H9 (cell line): ENCODE measurements around the gene VPS33A. TPM values are rescaled to one million over a fixed set of nuclear protein-coding genes. Genes with fewer than 3 reads are reported as not detected.

ENCODE experiments used
- DNase-seq: peaks from one replicate; pipeline ENCODE4 v3.0.0-alpha.2; 2017
- H2AFZ ChIP-seq: one replicate; pipeline ENCODE4 v1.6.1; 2013; ENCODE audit warnings: mild to moderate bottlenecking, low read length, control low read depth, moderate library complexity
- H2AK5ac ChIP-seq: 2 replicates; pipeline ENCODE4 v1.6.1; 2013; ENCODE audit warnings: low read length, control low read depth, mixed read lengths; ENCODE audit not compliant: insufficient read length
- H2BK120ac ChIP-seq: one replicate; pipeline ENCODE4 v1.6.1; 2013; ENCODE audit warnings: low read depth, mild to moderate bottlenecking, low read length, control low read depth, inconsistent platforms; ENCODE audit not compliant: poor library complexity, severe bottlenecking
- H2BK12ac ChIP-seq: 2 replicates; pipeline ENCODE4 v1.6.1; 2013; ENCODE audit warnings: low read length, control low read depth, mixed read lengths, low read depth; ENCODE audit not compliant: insufficient read length
- H2BK15ac ChIP-seq: 2 replicates; pipeline ENCODE4 v1.6.1; 2013; ENCODE audit warnings: low read depth, low read length, control low read depth
- H2BK20ac ChIP-seq: one replicate; pipeline ENCODE4 v1.6.1; 2013; ENCODE audit warnings: low read depth, mild to moderate bottlenecking, low read length, control low read depth, inconsistent platforms; ENCODE audit not compliant: poor library complexity, severe bottlenecking
- H2BK5ac ChIP-seq: 2 replicates; pipeline ENCODE4 v1.6.1; 2013; ENCODE audit warnings: low read length, control low read depth, mixed read lengths; ENCODE audit not compliant: insufficient read length
- H3K14ac ChIP-seq: 2 replicates; pipeline ENCODE4 v1.6.1; 2013; ENCODE audit warnings: low read length, control low read depth; ENCODE audit not compliant: insufficient read depth
- H3K18ac ChIP-seq: 2 replicates; pipeline ENCODE4 v1.6.1; 2013; ENCODE audit warnings: low read depth, mild to moderate bottlenecking, mixed read lengths, low read length, control low read depth; ENCODE audit not compliant: insufficient read length
- H3K23ac ChIP-seq: 2 replicates; pipeline ENCODE4 v1.6.1; 2013; ENCODE audit warnings: low read length, control low read depth, mixed read lengths, low read depth; ENCODE audit not compliant: insufficient read length
- H3K23me2 ChIP-seq: 2 replicates; pipeline ENCODE4 v1.6.1; 2013; ENCODE audit warnings: low read depth, mild to moderate bottlenecking, mixed read lengths, low read length, control low read depth; ENCODE audit not compliant: insufficient read length, poor library complexity, severe bottlenecking
- H3K27ac ChIP-seq: 2 replicates; pipeline ENCODE4 v1.5.1; 2013; ENCODE audit warnings: low read length, control low read depth, mixed read lengths, low read depth; ENCODE audit not compliant: insufficient read length
- H3K27me3 ChIP-seq: 2 replicates; pipeline ENCODE4 v1.6.1; 2013; ENCODE audit warnings: low read length, control low read depth, inconsistent platforms; ENCODE audit not compliant: insufficient read depth
- H3K4ac ChIP-seq: 2 replicates; pipeline ENCODE4 v1.6.1; 2013; ENCODE audit warnings: low read depth, mild to moderate bottlenecking, control low read depth, inconsistent platforms, low read length, moderate library complexity
- H3K4me1 ChIP-seq: 2 replicates; pipeline ENCODE4 v1.6.1; 2013; ENCODE audit warnings: low read length, control low read depth, inconsistent platforms; ENCODE audit not compliant: insufficient read depth
- H3K4me2 ChIP-seq: 2 replicates; pipeline ENCODE4 v1.6.1; 2013; ENCODE audit warnings: low read length, control low read depth, mixed read lengths; ENCODE audit not compliant: insufficient read length, insufficient read depth
- H3K56ac ChIP-seq: 2 replicates; pipeline ENCODE4 v1.6.1; 2013; ENCODE audit warnings: low read depth, mild to moderate bottlenecking, mixed read lengths, low read length, control low read depth; ENCODE audit not compliant: insufficient read length
- H3K79me1 ChIP-seq: 2 replicates; pipeline ENCODE4 v1.6.1; 2013; ENCODE audit warnings: low read depth, mild to moderate bottlenecking, moderate library complexity, low read length, control low read depth, inconsistent platforms; ENCODE audit not compliant: insufficient read depth, poor library complexity, severe bottlenecking
- H3K79me2 ChIP-seq: 2 replicates; pipeline ENCODE4 v1.6.1; 2013; ENCODE audit warnings: low read length, control low read depth, inconsistent platforms; ENCODE audit not compliant: insufficient read depth
- H3K9ac ChIP-seq: 2 replicates; pipeline ENCODE4 v1.6.1; 2013; ENCODE audit warnings: low read length, control low read depth, mixed read lengths; ENCODE audit not compliant: insufficient read length; ENCODE audit errors: extremely low read depth
- H3K9me3 ChIP-seq: one replicate; pipeline ENCODE4 v1.6.1; 2013; ENCODE audit warnings: low read depth, low read length, inconsistent platforms; ENCODE audit not compliant: control insufficient read depth
- H3T11ph ChIP-seq: one replicate; pipeline ENCODE4 v1.6.1; 2013; ENCODE audit warnings: mild to moderate bottlenecking, low read length, control low read depth, inconsistent platforms
- H4K20me1 ChIP-seq: one replicate; pipeline ENCODE4 v1.6.1; 2013; ENCODE audit not compliant: control insufficient read depth, insufficient read length, insufficient read depth
- H4K5ac ChIP-seq: 2 replicates; pipeline ENCODE4 v1.6.1; 2013; ENCODE audit warnings: low read depth, mild to moderate bottlenecking, mixed read lengths, low read length, control low read depth; ENCODE audit not compliant: insufficient read length
- H4K8ac ChIP-seq: replicated peaks from 2 replicates; pipeline ENCODE4 v1.6.1; 2013; ENCODE audit warnings: low read length, control low read depth, mixed read lengths, low read depth; ENCODE audit not compliant: insufficient read length
- H4K91ac ChIP-seq: 2 replicates; pipeline ENCODE4 v1.6.1; 2013; ENCODE audit warnings: low read depth, mild to moderate bottlenecking, moderate library complexity, mixed read lengths, low read length, control low read depth; ENCODE audit not compliant: insufficient read length
- H3K27ac Mint-ChIP-seq, 3 experiments: 2 replicates in 2 of 3; 3 replicates in 1 of 3; pipeline ENCODE4 v1.8.0; 2020 to 2021; ENCODE audit warnings: mixed read lengths in 3 of 3, mild to moderate bottlenecking in 1 of 3, moderate library complexity in 1 of 3
- H3K27me3 Mint-ChIP-seq: 2 replicates; pipeline ENCODE4 v1.8.0; 2021; ENCODE audit warnings: low read depth, mild to moderate bottlenecking, moderate library complexity, mixed read lengths
- H3K36me3 Mint-ChIP-seq, 3 experiments: 2 replicates in 2 of 3; 3 replicates in 1 of 3; pipeline ENCODE4 v1.8.0; 2020 to 2021; ENCODE audit warnings: low read depth in 3 of 3, mixed read lengths in 3 of 3; ENCODE audit not compliant: insufficient read depth in 1 of 3
- H3K4me1 Mint-ChIP-seq, 2 experiments: 2 replicates each; pipeline ENCODE4 v1.8.0; 2020; ENCODE audit warnings: mixed read lengths in 2 of 2
- H3K4me3 Mint-ChIP-seq, 2 experiments: 2 replicates in 1 of 2; 3 replicates in 1 of 2; pipeline ENCODE4 v1.8.0; 2020 to 2021; ENCODE audit warnings: mild to moderate bottlenecking in 2 of 2, mixed read lengths in 2 of 2, moderate library complexity in 1 of 2
- H3K9me3 Mint-ChIP-seq, 2 experiments: 2 replicates in 1 of 2; 3 replicates in 1 of 2; pipeline ENCODE4 v1.8.0; 2020; ENCODE audit warnings: mild to moderate bottlenecking in 2 of 2, mixed read lengths in 2 of 2, moderate library complexity in 1 of 2
- WGBS: extraction: QIAGEN DNeasy Blood & Tissue Kit; methylation state at CpG from one replicate; pipeline ENCODE4 v1.1.7; 2013; ENCODE audit warnings: missing lambda C conversion rate, low lambda C conversion rate, mixed read lengths; ENCODE audit not compliant: insufficient read length; ENCODE audit errors: extremely low coverage; 5-methylcytosine and 5-hydroxymethylcytosine counted together
- total RNA-seq: library from RNA; stranded (reverse); gene quantifications from 2 replicates; pipeline ENCODE4 v1.2.1, GENCODE V29; 2021
- TF ChIP-seq, protein P1 (sequence below): fragments of 200-600 bp; sonication (generic); conservative IDR thresholded peaks from 3 replicates; pipeline ENCODE4 v1.8.0; 2021; ENCODE audit warnings: antibody characterized with exemption, mild to moderate bottlenecking

The VPS33A gene
- total RNA-seq, 1 experiment from 2014 or later: 45.9 TPM

- no CpG with 5 or more reads among the region's 11 CpGs for WGBS
- DNase-seq: no peak
- H3K4ac ChIP-seq: no peak overlapping the region
- H3K23ac ChIP-seq: no peak overlapping the region
- no peaks in the 10 kb centered on the region; a peak in 1 of 7 replicates for H3K36me3 Mint-ChIP-seq
- no peaks in the 10 kb centered on the region for H3K23me2 ChIP-seq
- H2AK5ac ChIP-seq: no peak overlapping the region
- H2BK120ac ChIP-seq: no peak overlapping the region
- H4K5ac ChIP-seq: no peak overlapping the region
- 0 out of 2 replicates have a peak, but pooled peaks cover 5% of the 10 kb centered on the region for H3K27me3 Mint-ChIP-seq
- H3K18ac ChIP-seq: no peak overlapping the region
- H3K9me3 Mint-ChIP-seq: peaks cover 4 to 10% of the 10 kb centered on the region in 2 experiments
- H2BK12ac ChIP-seq: no peak overlapping the region
- no peak overlapping the region for H2AFZ ChIP-seq
- peaks cover 2% of the 10 kb centered on the region for H3K4me1 ChIP-seq
- TF ChIP-seq, protein P1, sequence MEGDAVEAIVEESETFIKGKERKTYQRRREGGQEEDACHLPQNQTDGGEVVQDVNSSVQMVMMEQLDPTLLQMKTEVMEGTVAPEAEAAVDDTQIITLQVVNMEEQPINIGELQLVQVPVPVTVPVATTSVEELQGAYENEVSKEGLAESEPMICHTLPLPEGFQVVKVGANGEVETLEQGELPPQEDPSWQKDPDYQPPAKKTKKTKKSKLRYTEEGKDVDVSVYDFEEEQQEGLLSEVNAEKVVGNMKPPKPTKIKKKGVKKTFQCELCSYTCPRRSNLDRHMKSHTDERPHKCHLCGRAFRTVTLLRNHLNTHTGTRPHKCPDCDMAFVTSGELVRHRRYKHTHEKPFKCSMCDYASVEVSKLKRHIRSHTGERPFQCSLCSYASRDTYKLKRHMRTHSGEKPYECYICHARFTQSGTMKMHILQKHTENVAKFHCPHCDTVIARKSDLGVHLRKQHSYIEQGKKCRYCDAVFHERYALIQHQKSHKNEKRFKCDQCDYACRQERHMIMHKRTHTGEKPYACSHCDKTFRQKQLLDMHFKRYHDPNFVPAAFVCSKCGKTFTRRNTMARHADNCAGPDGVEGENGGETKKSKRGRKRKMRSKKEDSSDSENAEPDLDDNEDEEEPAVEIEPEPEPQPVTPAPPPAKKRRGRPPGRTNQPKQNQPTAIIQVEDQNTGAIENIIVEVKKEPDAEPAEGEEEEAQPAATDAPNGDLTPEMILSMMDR: no peak
- H4K8ac ChIP-seq: no peak overlapping the region
- no peak overlapping the region for H3K4me3 Mint-ChIP-seq
- no peak overlapping the region for H3K56ac ChIP-seq
- H3K27ac Mint-ChIP-seq: no peak overlapping the region
- no peak overlapping the region for H2BK5ac ChIP-seq
- no peak overlapping the region for H3K27ac ChIP-seq
- no peak overlapping the region for H2BK15ac ChIP-seq
- no peak overlapping the region for H3K4me2 ChIP-seq
- H4K20me1 ChIP-seq: peaks cover 3% of the 10 kb centered on the region
- H3K9ac ChIP-seq: no peak overlapping the region
- H3T11ph ChIP-seq: no peak overlapping the region
- no peaks in the 10 kb centered on the region for H3K79me1 ChIP-seq
- no peaks in the 10 kb centered on the region for H3K9me3 ChIP-seq
- H3K79me2 ChIP-seq: no peaks in the 10 kb centered on the region
- no peak overlapping the region for H2BK20ac ChIP-seq
- no peak overlapping the region for H3K14ac ChIP-seq
- H3K4me1 Mint-ChIP-seq: peaks cover 1 to 9% of the 10 kb centered on the region in 2 experiments; a peak in 3 of 4 replicates
- H3K27me3 ChIP-seq: no peaks in the 10 kb centered on the region
- no peak overlapping the region for H4K91ac ChIP-seq
Observed at GRCh38 chr12:122192441-122192840, 73.9 kb downstream of the VPS33A start.
